NCI-H345 treated with DMSO at 0.1 percent for 48 hours (cell line): ENCODE data around the gene COL27A1.

ENCODE experiments used
- DNase-seq: peaks from one replicate; lab custom pipeline; 2025; ENCODE audit not compliant: unreplicated experiment; lab: John Stamatoyannopoulos, UW

Gene COL27A1

DNA sequence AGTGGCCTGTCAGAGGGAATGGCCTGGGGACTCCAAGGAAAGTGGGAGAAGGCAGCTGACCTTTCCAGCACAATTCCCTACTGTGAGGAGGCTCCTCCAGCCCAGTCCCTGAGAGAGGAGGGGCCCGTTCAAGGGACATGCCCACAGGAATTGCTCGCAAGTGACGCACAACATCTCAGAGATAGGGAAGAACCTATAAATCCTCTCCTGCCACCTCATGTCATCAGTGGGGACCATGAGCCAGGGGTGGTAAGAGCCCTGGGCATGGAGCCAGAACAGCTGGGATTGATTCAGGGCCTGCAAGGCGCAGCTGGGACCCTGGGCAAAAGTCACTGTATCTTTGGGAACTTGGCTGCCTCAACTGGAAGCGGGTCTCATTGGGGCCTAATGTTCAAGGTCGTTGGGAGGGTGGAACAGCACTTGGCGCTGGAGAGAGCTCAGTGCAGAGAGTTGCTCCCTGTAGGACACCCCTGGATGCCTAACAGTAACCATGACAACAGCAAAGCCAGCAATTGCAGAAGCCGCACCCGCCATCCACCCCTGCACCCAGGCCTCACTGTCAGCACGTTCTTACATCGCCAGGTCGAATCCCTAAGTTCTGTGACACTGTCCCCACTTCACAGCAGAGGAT lies 126.3 kb downstream of the COL27A1 start:
- DNase-seq = no peak

DNA sequence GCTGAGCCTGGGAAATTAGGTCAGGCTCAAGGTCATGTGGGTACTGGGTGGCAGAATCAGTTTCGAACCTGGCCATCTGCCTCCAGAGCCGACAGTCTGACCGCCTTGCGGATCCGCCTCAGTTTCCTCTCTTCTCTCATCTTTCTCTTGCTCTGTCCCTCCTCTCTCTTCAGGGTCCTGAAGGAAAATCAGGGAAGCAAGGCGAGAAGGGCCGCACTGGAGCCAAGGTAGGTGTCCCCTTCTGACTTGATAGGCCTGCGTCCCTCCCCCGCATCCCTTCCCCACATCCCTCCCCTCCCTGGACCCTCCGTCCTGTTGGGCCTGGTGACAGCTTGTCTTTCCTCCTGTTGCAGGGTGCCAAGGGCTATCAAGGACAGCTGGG lies 126.8 kb downstream of the COL27A1 start:
- no peak for DNase-seq

DNA sequence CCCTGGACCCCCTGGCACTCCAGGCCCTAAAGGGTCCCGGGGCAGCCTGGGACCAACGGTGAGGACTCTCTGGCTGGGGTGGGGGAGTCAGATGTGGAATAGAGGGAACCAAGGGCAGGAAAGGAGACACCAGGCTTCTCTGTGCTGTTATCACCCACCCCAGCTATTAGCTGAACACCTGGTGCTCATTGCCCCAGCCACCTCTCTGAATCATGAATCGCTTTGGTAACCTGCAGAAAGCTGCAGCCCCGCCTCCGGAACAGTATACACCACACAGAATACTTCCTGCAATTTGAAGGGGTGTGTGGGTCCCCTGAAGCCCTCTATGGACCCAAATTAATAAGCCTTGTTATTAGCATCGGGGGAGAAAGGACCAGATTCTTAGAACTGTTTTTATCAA lies 127.2 kb downstream of the COL27A1 start:
- DNase-seq = no peak

DNA sequence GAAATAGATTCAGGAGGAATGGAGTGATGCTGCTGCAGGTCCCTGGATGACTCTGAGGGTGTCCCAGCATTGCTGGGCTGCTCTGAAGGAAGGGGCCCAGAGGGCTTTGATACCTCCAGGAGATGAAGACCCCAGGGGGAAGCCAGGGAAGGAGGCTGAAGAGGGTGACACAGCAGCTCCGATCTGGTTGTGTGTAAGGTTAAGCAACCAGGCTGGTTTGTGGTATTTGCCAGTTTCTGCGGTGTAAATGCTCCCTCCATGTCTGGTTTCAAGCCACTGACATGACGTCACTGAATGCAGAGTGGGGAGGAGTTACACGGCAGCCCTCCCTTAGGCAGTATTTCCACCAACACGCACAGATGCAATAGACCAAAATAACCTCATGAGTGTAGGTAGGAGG lies 127.6 kb downstream of the COL27A1 start:
- no peak for DNase-seq

DNA sequence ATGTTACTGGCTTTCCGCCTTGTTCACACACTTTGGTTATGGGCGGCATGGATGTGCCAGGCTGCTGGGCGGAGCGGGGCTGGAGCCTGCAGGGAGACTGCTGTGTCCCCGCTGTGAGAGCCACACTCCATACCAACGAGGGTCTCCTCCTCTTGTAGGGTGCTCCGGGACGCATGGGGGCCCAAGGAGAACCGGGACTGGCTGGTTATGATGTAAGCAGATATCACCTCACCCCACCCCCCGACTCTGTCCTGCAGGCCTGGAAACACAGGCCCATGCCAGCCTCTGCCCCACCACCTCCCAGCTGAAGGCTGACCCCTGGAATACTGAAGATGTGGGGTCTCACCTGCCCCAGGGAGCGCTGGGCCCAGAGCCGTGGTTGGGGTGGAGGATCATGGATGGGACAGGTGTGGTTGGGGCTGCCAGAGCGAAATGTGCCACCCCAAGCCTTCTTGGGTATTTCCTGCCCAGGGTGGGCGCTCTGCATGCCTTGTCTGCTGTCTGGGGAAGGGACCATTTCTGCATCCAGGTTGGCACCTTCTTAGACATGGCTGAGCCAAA lies 128.3 kb downstream of the COL27A1 start:
- no peak for DNase-seq

DNA sequence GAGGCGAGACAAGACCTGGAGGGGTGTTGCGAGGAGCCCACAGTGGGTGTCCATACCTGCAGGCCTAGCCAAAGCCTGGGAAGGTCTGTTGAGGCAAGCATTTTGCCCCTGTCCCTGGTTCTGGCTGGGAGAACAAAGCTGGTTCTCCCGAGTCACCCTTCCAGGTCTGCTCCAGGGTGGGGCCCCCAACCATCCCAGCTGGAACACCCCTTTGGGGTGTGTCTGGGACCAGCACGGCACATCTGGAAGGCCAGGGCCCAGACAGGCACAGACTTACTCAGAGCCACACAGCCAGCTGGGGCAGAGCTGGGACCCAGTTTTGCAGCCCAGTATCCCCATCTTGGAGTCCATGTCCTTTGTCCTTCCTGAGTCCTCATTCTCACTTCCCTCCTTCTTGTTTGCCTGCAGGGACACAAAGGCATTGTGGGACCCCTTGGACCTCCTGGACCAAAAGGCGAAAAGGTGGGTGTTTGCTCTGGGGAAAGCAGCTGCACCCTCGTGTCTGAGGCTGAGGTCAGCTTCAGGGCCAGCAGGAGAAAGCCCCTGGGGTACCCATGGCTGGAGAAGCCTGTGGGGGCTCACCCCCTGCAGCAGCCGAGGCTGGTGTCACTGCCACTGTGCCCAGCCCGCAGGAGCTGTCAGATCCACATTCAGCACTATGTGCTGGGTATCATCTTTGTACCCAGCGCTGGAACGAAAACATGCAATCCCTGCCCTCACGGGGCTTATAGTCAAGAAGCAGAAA lies 129.2 kb downstream of the COL27A1 start:
- no peak for DNase-seq

DNA sequence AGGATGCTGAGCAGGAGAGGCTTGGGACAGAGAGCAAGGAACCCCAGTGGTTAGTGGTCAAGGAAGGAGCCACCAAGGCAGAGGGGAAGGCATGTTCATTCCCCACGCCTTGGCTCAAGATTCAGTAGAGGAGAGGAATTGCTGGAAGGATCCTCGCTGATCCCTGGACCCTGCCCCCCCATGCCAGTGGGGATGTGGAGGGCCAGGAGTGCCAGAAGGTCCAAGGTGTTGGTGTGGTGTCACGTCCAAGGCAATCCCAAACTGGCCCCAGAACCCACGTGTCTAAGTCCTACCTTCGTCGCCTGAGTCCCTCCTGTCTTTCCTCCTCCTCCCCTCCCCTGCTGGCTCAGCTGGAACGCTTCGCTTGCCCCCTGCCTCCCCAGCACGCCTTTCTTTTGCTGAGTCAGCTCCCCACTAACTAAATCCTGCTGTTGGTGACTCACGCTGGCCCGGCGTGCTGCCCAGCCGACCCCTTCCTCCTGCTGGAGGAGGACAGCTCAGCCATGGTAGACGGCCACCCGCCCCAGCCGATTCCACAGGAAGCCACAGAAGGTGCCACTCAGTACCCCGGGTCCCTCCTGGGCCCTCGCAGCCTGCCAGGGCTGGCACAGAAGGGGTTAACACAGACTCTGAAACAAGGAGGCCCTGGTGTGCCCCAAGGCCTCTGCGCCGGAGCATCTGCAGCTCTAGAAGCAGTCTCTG lies 130.0 kb downstream of the COL27A1 start:
- no peak for DNase-seq

DNA sequence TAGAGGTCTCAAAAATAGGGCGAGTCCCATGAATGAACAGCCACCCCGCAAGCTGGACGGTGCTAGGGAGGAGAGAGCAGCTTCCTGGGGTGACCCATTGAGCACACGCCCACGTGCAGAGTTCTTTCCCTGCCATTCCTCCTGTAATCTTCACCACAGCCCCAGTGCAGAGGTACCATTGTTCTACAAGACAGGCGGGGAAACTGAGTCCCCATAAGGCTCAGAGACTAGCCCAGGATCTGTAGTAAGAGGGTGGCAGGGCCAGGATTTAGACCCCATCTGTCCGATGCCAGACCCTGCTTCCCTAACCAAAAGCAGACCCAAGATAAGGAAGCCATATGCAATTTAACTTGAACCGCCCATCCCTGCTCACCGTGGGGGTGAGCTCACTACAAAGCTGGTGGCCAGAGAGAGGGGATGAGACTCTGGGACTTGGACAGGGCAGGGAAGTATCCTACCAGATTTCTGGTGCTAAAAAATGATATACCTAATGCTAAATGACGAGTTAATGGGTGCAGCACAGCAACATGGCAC lies 130.9 kb downstream of the COL27A1 start:
- DNase-seq = no peak

DNA sequence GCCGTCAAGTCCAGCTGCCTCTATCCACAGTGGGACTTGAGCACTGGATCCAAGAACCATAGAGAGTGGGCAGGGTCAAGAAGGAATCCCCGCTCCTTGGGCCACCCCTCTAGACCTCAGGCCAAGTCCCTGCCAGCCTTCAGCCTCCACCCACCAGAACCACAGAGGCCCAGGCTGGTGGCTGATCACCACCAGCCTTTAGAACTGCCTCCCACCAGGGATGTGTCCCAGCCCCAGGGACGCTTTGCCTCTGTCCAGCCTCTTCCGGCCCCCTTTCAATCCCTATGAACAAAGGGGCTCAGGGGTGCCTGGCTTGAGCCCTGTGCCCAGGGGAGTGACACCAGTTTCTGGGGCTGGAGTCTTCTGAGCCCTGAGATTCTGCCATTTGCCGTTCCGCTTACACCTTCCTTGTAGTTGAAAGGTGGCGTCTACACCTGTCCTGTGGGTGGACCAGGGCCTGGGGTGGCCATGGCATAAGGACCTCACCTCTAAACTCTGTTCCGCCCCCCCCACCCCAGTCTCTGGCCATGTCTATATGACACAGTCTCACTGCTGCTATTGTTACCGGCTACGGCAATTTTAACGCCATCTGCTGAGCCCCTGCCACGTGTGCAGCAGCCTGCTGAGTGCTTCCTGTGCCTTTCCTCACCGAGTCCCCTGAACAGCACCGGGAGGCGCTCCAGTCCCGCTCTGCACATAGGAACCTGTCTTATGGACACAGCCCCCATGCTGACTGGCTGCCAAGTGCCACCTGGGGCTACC lies 131.8 kb downstream of the COL27A1 start:
- DNase-seq = peak; percentile 15

DNA sequence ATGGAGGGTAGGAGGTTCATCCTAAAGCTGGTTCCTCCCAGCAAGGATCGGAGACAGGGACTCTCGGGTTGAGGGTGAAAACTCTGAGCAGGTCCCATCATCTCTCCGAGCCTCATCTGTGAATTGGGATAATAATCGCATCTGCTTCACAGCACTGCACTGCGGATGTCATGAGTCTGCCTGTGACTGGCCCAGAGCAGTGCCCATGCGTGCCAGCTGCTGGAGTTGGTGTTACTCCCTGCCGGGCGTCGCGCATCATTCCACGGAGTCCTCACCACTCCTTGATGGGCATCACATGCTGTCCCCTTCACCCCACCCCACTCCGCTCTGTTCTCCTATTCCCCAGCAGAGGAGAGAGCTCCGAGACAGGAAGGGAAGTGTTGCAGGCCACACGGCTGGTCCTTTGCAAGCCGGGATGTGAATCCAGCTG lies 132.4 kb downstream of the COL27A1 start:
- DNase-seq = no peak

DNA sequence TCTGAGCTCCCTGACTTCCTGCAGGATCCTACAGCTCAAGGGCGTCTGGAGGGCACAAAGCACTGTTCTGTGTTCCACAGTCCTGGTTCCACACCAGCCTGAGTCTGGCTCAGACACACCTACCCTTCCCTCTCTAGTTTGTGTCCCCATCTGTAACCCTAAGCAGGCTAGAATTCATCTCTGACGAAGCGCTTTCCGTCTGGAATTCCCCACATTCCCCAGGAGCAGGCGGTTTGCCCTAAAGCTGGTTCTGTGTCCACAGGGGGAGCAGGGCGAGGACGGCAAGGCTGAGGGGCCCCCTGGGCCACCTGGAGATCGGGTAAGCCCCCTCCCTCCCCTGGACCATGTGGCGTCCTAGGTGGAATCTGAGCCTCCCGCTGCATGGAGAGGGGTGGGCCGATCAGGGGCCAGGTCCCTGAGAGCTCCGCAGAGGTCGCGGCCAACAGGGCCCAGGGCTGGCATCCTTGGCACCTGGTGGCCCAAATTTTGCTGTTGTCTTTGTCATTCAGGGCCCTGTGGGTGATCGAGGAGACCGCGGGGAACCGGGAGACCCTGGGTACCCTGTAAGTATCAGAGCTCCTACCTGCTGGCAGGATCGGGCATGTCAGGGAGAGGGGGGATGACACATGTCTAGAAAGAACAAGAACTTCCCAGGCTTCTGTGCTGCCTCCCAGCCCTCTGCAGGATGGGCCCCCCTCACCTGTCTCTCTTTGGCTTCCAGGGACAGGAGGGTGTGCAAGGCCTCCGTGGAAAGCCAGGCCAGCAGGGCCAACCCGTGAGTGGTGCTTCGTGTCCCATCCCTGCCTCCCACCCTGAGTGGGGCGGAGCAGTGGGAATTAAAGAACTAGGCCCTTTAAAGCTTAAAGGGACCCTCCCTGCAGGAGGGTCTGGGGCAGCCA lies 133.1 kb downstream of the COL27A1 start:
- DNase-seq = no peak

DNA sequence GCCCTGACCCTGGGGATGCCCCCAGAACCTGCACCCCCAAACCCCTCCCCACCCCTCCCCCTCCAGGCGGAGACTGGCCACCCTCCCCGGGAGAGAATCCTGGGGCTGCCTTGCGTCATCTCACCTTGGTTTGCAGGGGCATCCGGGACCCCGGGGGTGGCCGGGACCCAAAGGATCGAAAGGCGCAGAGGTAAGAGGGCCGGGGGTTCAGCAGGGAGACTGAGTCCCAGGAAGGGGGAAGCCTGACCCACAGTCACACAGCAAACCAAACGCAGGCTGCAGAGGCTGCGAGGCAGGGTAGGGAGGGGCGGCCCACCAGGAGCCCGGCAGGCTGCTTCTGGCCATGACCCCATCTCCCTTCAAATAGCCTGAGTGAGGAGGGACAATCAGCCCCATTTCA lies 133.8 kb downstream of the COL27A1 start:
- no peak for DNase-seq

DNA sequence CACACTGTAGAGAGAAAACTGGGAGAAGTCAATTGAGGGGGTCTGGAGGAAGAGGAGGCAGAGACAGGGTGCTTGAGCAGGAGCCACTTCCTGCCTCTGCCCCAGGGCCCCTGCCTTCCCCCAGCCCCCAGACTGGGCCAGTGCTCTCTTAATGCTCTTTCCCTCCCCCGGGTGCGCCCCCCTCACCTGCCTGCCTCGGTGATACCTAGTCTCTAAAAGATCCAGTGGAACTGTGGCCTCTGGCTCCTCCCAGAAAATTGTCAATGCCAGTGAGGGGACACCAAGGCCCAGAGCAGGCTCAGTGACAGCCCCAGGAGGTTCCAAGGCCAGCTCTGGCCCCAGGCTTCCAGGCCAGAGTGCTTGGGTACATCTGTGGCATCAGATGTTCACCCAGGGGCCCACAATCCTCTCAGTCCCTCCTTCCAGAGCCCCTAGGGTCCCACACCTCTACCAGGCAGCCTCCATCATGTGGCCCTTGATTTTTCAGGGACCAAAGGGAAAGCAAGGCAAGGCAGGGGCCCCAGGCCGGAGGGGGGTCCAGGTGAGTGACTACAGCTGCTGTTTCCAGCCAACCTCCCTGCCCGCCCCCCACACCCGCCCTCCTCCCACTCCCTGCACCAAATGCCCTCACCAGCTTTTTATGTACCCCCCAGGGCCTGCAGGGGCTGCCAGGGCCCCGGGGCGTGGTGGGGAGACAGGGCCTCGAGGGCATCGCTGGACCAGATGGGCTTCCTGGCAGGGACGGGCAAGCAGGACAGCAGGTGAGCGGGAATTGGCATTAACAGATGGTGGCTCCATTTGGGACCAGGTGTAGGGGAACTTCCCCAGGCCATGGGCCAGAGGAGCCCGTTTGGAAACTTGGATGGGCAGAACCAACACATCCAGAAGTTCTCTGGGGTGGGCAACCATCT lies 134.5 kb downstream of the COL27A1 start:
- DNase-seq = no peak

DNA sequence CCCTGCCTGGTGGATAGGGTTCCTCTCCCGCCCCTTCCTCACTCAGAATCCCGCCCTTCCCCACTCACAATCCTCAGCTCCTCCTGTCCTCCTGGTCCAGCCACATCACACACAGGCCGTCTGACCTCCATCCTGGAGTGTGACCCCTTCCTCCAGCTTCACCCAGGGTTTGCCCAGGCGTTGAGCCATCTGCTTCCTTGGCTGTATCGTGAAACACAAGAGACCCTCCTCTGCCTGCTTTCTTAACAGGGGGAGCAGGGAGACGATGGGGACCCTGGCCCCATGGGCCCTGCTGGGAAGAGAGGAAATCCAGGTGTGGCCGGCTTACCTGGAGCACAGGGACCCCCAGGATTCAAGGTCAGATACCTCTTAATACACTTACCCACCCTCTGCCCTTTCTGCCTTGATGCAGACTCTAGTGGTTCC lies 135.2 kb downstream of the COL27A1 start:
- no peak for DNase-seq

DNA sequence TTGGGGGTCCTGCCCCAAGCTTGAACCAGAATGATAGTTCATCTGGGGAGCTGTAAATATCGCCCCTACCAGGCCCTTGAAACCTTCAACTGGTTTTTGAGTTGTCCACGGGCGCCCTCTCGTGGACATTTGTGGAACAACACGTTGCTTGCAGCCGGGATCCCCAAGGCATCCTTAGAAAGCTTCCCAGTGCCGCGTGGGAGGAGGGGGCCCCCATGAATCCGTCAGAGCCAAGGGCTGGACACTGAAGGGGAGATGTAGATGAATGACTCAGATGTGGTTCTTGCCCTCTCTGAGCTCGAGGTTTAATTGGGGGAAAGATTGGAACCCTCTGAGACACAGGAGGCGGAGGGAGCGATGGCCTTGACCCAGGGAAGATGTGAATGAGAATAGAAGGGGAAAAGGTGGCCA lies 135.7 kb downstream of the COL27A1 start:
- DNase-seq = peak; percentile 43

DNA sequence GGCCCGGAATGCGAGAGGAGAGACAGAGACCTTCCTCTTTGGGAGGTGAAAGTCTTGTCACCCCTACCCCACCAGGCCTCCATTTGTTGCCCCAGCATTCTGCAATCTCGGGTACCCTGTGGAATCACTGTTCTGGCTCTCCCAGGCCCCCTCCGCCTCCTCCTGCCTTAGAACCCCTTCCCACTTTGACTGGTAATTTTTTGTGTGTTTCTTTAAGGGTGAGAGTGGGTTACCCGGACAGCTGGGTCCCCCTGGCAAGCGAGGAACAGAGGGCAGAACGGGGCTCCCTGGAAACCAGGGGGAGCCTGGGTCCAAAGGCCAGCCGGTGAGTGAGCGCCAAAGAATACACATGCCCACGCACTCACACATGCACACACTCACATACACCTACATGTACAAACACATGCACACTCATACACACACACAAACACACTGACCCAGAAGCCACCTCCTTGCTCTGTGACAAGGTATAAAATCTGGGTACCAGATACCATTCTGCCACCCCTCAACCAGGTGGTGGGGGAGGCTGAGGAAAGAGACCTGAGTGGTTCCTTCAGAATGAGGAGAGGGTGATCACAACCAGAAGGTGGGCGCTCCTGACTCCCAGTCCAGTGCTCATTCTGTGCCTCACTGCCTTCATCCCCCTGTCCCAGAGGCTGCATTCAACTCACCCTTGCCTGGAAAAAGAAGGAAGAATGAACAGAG lies 136.7 kb downstream of the COL27A1 start:
- no peak for DNase-seq

DNA sequence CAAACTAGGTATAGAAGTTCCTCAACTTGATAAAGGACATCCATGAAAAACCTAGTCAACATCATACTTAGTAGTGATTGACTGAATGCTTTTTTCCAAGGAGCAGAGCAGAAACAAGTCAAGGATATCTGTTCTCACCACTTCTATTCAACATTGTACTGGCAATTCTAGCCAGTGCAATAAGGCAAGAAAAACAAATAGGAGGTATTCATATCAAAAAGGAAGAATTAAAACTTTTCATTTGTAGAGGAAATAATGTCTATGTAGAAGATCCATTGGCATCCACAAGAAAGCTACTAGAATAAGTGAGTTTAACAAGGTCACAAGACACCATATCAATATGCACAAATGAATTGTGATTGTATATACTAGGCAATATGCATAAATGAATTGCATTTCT lies 139.3 kb downstream of the COL27A1 start:
- no peak for DNase-seq

DNA sequence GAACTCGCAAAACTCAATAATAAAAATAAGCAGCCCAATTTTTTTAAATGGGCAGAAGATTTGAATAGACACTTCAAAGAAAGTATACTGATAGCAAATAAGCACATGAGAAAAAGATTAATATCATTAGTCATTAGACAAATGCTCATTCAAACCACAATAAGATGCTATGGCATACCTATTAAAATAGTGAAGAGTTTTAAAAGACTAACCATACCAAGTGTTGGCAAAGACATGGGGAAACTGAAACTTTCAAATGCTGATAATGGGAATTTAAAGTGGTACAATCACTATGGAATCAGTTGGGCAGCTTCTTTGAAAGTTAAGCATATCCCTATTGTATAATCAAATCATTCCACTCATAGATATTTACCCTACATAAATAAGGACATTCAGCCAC lies 141.0 kb downstream of the COL27A1 start:
- no peak for DNase-seq
